Smooth muscle cell (in vitro differentiated cells): ENCODE measurements around the gene HOXA10. TPM values are rescaled to one million over a fixed set of nuclear protein-coding genes. Genes with fewer than 3 reads are reported as not detected.

Source experiments
- DNase-seq: peaks from one replicate; lab custom pipeline; 2025; ENCODE audit not compliant: unreplicated experiment; lab: John Stamatoyannopoulos, UW
- H2AFZ ChIP-seq: fragments of 200-600 bp; sonication (generic); 2 replicates; pipeline ENCODE4 v1.6.0; 2016; ENCODE audit warnings: antibody characterized with exemption, low read depth, mild to moderate bottlenecking
- H3F3A ChIP-seq: fragments of 200-600 bp; sonication (generic); 2 replicates; pipeline ENCODE4 v1.6.0; 2017; ENCODE audit warnings: antibody characterized with exemption, low read depth
- H3K27ac ChIP-seq: fragments of 200-600 bp; sonication (generic); 2 replicates; pipeline ENCODE4 v1.5.1; 2016; ENCODE audit warnings: low read depth, mild to moderate bottlenecking
- H3K27me3 ChIP-seq: fragments of 200-600 bp; sonication (generic); 2 replicates; pipeline ENCODE4 v1.6.1; 2016; ENCODE audit warnings: low read depth, mild to moderate bottlenecking
- H3K36me3 ChIP-seq: fragments of 200-600 bp; sonication (generic); 2 replicates; pipeline ENCODE4 v1.5.1; 2016; ENCODE audit warnings: low read depth
- H3K4me1 ChIP-seq: fragments of 200-600 bp; sonication (generic); 2 replicates; pipeline ENCODE4 v1.5.1; 2016; ENCODE audit warnings: low read depth
- H3K4me2 ChIP-seq: fragments of 200-600 bp; sonication (generic); 2 replicates; pipeline ENCODE4 v1.6.0; 2016; ENCODE audit warnings: mild to moderate bottlenecking
- H3K4me3 ChIP-seq: fragments of 200-600 bp; sonication (generic); 2 replicates; pipeline ENCODE4 v1.5.1; 2016; ENCODE audit warnings: mild to moderate bottlenecking
- H3K79me2 ChIP-seq: fragments of 200-600 bp; sonication (generic); 2 replicates; pipeline ENCODE4 v1.6.0; 2016; ENCODE audit warnings: low read depth, mild to moderate bottlenecking
- H3K9ac ChIP-seq: fragments of 200-600 bp; sonication (generic); 2 replicates; pipeline ENCODE4 v1.6.0; 2016; ENCODE audit warnings: low read depth
- H3K9me3 ChIP-seq: fragments of 200-600 bp; sonication (generic); replicated peaks from 2 replicates; pipeline ENCODE4 v1.5.1; 2016; ENCODE audit warnings: low read depth
- H4K20me1 ChIP-seq: fragments of 200-600 bp; sonication (generic); 2 replicates; pipeline ENCODE4 v1.6.0; 2016; ENCODE audit warnings: low read depth
- WGBS: methylation state at CpG from one replicate; pipeline ENCODE4 v1.1.7; 2016; ENCODE audit warnings: low lambda C conversion rate; 5-methylcytosine and 5-hydroxymethylcytosine counted together
- polyA plus RNA-seq: library from polyadenylated mRNA; unstranded; fragments of >200 nt; fragmentation: Nextera tagmentation; extraction: Ambion mirVana; gene quantifications from 2 replicates; pipeline ENCODE4 v1.2.1, GENCODE V29; 2016
- total RNA-seq: library from RNA; depleted of rRNA; stranded (reverse); fragments of >200 nt; gene quantifications from 2 replicates; pipeline ENCODE4 v1.2.3, GENCODE V29; 2014
- TF ChIP-seq, protein P1 (sequence below): fragments of 200-600 bp; sonication (generic); IDR thresholded peaks from 2 replicates; pipeline ENCODE4 v1.5.1; 2017; ENCODE audit warnings: borderline replicate concordance, mild to moderate bottlenecking, antibody characterized with exemption; ENCODE audit not compliant: insufficient read depth, poor library complexity, severe bottlenecking

Gene HOXA10
- total and polyA plus RNA-seq, 2 experiments from 2014 or later: 37.6 to 53.6 TPM

DNA sequence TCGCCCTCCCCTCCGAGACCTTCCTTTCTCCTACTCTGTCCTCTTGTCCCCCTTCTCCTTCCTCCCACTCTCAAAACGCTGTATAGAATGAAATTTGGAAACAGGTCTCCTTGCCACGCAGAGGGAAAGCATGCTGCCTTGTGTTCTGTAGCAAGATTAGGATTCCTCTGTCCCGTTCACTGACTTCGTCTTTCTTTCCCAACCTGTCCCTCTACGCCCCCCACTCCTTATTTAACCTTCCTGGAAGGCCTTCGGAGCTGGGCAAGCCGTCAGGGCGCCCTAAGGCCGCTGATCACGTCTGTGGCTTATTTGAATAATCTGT is 10.1 kb downstream of the HOXA10 start:
- Histone ChIP-seq H3K4me3 (peak overlapping the region; percentile 67), H3K9ac (peak overlapping the region; percentile 34), H3K4me2 (peak overlapping the region; percentile 89), H4K20me1 (peaks cover 6% of the 10 kb centered on the region), H3K9me3 (no peaks in the 10 kb centered on the region), H3K36me3 (no peaks in the 10 kb centered on the region), H3K4me1 (peaks cover 3% of the 10 kb centered on the region), H3K27ac (peak overlapping the region; percentile 95), H3K27me3 (peaks cover 50% of the 10 kb centered on the region), H3F3A (peaks cover 7% of the 10 kb centered on the region), H2AFZ (no peak overlapping the region), H3K79me2 (peaks cover 72% of the 10 kb centered on the region)
- DNase-seq: no peak
- TF ChIP-seq, protein P1, sequence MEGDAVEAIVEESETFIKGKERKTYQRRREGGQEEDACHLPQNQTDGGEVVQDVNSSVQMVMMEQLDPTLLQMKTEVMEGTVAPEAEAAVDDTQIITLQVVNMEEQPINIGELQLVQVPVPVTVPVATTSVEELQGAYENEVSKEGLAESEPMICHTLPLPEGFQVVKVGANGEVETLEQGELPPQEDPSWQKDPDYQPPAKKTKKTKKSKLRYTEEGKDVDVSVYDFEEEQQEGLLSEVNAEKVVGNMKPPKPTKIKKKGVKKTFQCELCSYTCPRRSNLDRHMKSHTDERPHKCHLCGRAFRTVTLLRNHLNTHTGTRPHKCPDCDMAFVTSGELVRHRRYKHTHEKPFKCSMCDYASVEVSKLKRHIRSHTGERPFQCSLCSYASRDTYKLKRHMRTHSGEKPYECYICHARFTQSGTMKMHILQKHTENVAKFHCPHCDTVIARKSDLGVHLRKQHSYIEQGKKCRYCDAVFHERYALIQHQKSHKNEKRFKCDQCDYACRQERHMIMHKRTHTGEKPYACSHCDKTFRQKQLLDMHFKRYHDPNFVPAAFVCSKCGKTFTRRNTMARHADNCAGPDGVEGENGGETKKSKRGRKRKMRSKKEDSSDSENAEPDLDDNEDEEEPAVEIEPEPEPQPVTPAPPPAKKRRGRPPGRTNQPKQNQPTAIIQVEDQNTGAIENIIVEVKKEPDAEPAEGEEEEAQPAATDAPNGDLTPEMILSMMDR: no peak
- WGBS: 21% methylated on average over 12 of the region's 12 CpGs

DNA sequence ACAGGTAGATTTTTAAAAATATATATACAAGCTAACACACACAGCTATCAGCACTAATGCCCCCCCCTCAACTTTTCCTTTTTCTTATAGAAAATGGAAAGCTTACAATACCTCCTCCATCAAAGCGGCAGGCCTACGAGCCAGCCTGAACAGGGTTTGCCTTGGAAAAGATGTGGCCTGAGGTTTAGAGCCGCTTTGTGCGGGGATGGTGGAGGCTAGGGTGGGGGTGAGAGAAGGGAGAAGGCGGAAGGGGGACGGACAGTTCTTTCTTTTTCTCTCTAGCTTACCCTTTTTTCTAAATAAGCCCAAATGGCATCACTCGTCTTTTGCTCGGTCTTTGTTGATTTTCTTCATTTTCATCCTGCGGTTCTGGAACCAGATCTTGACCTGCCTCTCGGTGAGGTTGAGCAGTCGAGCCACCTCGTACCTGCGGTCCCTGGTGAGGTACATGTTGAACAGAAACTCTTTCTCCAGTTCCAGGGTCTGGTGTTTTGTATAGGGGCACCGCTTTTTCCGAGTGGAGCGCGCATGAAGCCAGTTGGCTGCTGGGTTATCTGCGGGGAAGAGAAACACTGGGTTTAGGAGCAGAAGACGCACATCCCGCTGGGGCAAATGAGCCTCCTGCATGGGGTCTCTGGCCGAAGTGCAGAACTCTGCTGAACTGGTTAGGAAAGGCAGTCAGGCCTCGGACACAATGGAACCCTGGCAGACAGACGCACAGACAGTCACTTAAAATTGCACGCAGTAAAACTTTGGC is 10.7 kb downstream of the HOXA10 start:
- Histone ChIP-seq H3F3A (peaks cover 3% of the 10 kb centered on the region), H3K36me3 (no peaks in the 10 kb centered on the region), H3K4me2 (peak overlapping the region; percentile 89), H3K9me3 (no peaks in the 10 kb centered on the region), H4K20me1 (peaks cover 6% of the 10 kb centered on the region), H3K79me2 (peaks cover 67% of the 10 kb centered on the region), H3K4me3 (peak overlapping the region; percentile 67), H3K9ac (peak overlapping the region; percentile 34), H3K4me1 (peaks cover 3% of the 10 kb centered on the region), H2AFZ (no peak overlapping the region), H3K27me3 (peaks cover 56% of the 10 kb centered on the region), H3K27ac (no peak overlapping the region)
- WGBS: 54% methylated on average over 24 of the region's 24 CpGs
- DNase-seq: no peak
- TF ChIP-seq, protein P1: no peak

DNA sequence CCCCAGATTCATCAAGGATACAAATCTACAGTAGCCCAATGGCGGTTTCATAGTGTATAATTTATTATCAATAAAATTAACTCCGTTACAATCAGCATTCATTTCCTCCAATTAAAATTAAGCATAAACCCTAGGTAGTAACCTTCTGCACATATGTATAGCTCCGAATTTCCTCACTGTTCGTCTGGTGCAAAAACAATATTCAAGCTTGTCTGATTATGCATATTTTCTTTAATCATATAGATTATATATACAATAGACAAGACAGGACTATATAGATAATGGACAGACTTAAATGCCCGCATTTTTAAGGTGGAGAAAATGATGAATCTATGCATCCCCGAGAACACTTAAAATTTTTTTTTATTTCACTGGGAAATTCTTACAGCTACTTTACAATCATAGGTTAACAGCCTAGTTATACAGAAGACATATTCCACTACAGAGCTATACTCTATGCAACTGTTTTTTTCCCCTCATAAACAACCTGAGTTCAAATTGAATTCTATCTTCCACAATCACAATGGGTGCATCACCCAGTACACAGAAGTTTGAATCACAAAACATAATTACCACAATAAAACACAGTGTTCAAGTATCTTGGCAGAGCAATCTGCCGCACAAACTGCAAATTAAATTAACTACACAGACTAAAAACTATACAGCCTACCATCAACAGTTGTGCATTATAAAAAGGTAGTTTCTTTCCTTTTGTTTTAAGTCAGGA is 11.4 kb downstream of the HOXA10 start:
- no peak overlapping the region for H2AFZ ChIP-seq
- H3K9ac ChIP-seq: peak overlapping the region; percentile 34
- DNase-seq: no peak
- 61% methylated on average over 7 of the region's 7 CpGs for WGBS
- TF ChIP-seq, protein P1: no peak
- H3K27me3 ChIP-seq: peaks cover 62% of the 10 kb centered on the region
- peaks cover 60% of the 10 kb centered on the region for H3K79me2 ChIP-seq
- H4K20me1 ChIP-seq: peaks cover 6% of the 10 kb centered on the region
- peak overlapping the region; percentile 67 for H3K4me3 ChIP-seq
- H3K27ac ChIP-seq: no peak overlapping the region
- H3K9me3 ChIP-seq: no peaks in the 10 kb centered on the region
- no peaks in the 10 kb centered on the region for H3F3A ChIP-seq
- H3K36me3 ChIP-seq: no peaks in the 10 kb centered on the region
- H3K4me2 ChIP-seq: peak overlapping the region; percentile 89
- peaks cover 3% of the 10 kb centered on the region for H3K4me1 ChIP-seq
